ENCODE results near the gene BIN1. TPM values are rescaled to one million over a fixed set of nuclear protein-coding genes. Genes with fewer than 3 reads are reported as not detected.
"Not testable (repeated sequence)": the region's sequence is repeated elsewhere in the genome, so short reads cannot be mapped to it uniquely, and the experiment has no call there.

BIN1 gene
- total RNA-seq, 3 donors from 2014 or later, result 30.3 to 34.6 (median 32.7) TPM

DNA sequence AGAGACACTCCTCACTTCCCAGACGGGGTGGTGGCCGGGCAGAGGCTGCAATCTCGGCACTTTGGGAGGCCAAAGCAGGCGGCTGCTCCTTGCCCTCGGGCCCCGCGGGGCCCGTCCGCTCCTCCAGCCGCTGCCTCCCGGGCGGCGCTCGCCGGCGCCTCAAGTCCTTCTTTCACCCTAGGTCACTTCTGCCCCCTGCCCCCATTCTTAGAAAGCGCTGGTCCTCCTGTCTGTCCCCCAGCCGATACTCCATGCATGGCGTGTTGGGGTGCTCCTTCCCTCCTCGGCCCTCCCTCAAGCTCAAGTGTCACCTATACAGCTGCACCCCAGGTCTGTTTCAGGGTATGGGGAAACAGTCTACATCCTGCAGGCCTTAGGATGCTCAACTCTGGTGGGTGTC, 13.5 kb upstream of the BIN1 start:
- DNase-seq; H3K27me3 Mint-ChIP-seq (ENCODE audit: low read depth); H3K4me3 Mint-ChIP-seq: not testable (repeated sequence)

DNA sequence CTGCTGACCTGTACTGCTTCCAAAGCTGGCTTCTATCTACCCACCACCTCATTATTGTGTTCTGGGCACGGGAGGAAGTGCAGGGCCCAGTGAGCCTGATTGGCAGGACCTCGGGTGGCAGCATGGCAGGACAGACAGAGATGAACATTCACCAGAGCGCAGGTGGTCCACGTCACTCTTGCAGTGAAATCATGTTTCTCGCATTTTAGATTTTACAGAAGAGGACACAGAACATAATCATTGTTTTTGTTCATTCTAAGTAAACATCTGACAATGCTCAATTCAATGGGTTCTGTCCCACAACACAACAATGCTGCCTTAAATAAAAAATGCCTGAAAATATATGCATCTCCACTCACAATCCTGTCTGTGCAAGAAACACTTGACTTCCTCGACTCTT, 11.5 kb upstream of the BIN1 start:
- no peaks in the 10 kb centered on the region for H3K27me3 Mint-ChIP-seq (ENCODE audit: low read depth)
- DNase-seq, result no peak
- no peaks in the 10 kb centered on the region for H3K9me3 Mint-ChIP-seq
- no peaks in the 10 kb centered on the region for H3K4me1 Mint-ChIP-seq (ENCODE audit: low read depth)
- no peak overlapping the region for H3K4me3 Mint-ChIP-seq
- no peak for ATAC-seq
- H3K36me3 Mint-ChIP-seq (ENCODE audit: insufficient read depth), result no peaks in the 10 kb centered on the region

More for the DNA sequence above, 13.5 kb upstream of the BIN1 start:
- not testable (repeated sequence) for H3K9me3 Mint-ChIP-seq; H3K36me3 Mint-ChIP-seq (ENCODE audit: insufficient read depth); H3K4me1 Mint-ChIP-seq (ENCODE audit: low read depth); ATAC-seq

DNA sequence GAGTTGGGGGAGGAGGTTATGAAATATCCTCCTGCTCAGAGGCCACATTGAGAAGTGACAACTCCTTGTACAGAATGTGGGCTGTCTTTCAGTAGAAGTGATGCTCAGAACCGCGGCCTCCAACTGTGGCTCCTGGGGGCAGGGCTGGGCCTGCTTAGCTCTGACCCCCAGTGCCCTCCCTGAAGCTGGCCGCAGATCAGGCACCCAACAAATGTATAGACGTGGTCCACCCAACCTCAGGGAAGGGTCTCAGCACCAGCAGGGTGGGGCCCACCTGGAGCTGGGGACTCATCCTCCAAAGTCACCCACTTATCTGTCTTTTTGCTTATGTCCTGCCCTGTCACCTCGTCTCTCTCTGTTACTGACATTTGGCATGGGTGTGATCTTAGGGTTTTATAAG, 11.1 kb upstream of the BIN1 start:
- no peaks in the 10 kb centered on the region for H3K4me1 Mint-ChIP-seq (ENCODE audit: low read depth)
- H3K9me3 Mint-ChIP-seq, result no peaks in the 10 kb centered on the region
- no peak for ATAC-seq
- H3K27me3 Mint-ChIP-seq (ENCODE audit: low read depth), result peaks cover under 1% of the 10 kb centered on the region
- no peak overlapping the region for H3K4me3 Mint-ChIP-seq
- DNase-seq, result no peak
- H3K36me3 Mint-ChIP-seq (ENCODE audit: insufficient read depth), result no peaks in the 10 kb centered on the region

DNA sequence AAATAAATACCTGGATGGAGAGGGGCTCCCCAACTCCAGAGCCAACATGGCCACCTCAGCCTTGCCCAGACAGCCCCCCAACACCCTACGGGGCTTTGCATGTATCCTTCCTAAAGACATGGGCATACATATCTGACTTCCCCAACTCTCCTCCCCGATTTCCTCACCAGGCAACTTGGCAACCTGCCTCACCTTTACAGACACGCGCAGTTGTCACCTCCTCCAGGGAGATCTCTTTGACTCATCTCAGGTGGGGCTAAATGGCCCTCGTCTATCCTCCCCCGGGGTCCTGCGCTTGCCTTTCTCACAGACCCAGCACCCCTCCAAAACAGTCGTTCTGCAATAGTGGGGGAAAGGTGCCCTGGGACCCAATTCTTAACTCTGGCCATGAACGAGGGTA, 10.6 kb upstream of the BIN1 start:
- ATAC-seq, result no peak
- H3K36me3 Mint-ChIP-seq (ENCODE audit: insufficient read depth), result no peaks in the 10 kb centered on the region
- H3K4me3 Mint-ChIP-seq, result no peak overlapping the region
- no peaks in the 10 kb centered on the region for H3K9me3 Mint-ChIP-seq
- no peaks in the 10 kb centered on the region for H3K4me1 Mint-ChIP-seq (ENCODE audit: low read depth)
- no peak for DNase-seq
- peaks cover 5% of the 10 kb centered on the region for H3K27me3 Mint-ChIP-seq (ENCODE audit: low read depth)

DNA sequence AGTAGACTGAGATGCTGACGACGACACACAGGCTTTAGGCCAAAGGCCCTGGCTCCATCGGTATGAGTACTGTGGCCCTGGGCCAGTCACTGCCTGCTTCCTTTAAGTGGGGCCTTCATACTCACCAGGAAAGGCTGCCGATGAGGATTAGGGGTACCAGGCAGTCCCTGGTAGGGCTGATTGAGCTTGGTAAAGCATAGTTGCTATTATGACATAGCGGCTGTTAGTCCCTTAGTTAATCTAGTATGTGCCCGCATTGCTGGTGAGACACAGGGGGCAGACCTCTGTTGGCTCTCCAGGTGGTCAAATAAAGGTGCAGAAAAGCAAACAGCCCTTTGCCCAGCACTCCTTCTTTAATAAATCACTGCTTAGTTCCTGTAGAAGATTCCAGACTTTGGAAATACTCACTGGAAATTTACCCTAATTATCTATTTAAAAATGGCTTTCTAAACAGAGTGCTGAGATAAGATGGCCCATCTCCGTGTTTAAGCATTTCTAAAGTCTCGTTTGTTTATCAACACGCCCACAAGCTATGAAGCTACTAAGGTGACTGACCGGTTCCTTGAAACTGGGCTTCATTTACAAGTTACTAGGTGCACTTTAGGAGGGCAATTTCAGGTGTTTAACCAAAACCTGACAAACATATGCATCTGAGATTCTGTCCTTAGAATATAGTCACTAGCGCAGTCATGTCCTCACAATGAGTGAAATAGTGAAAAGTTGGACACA, 8.7 kb upstream of the BIN1 start:
- ATAC-seq (no peak), DNase-seq (no peak)
- no peaks in the 10 kb centered on the region for H3K36me3 Mint-ChIP-seq (ENCODE audit: insufficient read depth)
- H3K4me1 Mint-ChIP-seq (ENCODE audit: low read depth), result no peaks in the 10 kb centered on the region
- peaks cover 6% of the 10 kb centered on the region for H3K27me3 Mint-ChIP-seq (ENCODE audit: low read depth)
- H3K9me3 Mint-ChIP-seq, result no peaks in the 10 kb centered on the region
- no peak overlapping the region for H3K4me3 Mint-ChIP-seq

DNA sequence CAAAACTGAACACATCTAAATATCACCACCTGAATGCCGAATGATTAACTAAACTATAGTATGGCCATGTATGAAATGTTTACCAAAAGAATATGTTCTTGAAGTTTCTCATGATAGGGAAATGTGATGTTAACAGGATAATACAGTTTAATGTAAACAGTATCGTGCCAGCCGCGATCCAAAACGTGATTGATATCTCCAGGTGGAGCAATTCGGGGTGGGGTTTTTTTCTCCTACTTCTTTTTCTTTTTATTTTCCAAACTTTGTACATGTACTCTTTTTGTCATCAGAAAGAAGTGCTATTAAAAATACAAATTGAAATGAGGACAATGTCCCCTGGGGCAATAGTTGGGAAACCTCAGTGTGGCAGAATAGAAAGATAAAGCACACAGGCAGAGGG, 4.0 kb upstream of the BIN1 start:
- DNase-seq (no peak), ATAC-seq (no peak)
- H3K27me3 Mint-ChIP-seq (ENCODE audit: low read depth), result peaks cover 11% of the 10 kb centered on the region
- no peaks in the 10 kb centered on the region for H3K9me3 Mint-ChIP-seq
- peaks cover 5% of the 10 kb centered on the region for H3K4me1 Mint-ChIP-seq (ENCODE audit: low read depth)
- H3K4me3 Mint-ChIP-seq, result no peak overlapping the region
- H3K36me3 Mint-ChIP-seq (ENCODE audit: insufficient read depth), result no peaks in the 10 kb centered on the region

DNA sequence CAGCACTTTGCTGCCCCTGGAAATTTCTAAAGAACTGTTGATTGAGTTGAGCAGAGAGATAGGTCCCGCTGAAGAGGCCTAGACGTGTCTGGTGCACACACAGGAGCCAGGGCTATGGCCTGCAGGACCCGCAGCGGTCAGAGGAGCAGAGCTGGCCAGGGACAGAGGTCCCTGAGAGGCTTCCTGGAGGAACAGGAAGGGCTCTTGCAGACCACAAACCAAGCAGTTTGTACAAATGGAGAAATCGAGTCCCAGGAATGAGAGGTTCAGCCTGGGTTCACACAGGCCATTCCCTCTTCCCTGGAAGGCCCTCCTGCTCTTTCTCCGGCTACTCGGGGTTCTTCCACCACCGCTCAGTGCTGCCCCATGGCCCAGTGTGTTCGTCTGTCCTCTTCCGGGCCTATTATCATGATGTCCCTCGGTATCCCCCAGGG, 1.2 kb upstream of the BIN1 start:
- H3K27me3 Mint-ChIP-seq (ENCODE audit: low read depth), result peaks cover 17% of the 10 kb centered on the region
- DNase-seq, result no peak
- no peaks in the 10 kb centered on the region for H3K36me3 Mint-ChIP-seq (ENCODE audit: insufficient read depth)
- no peak for ATAC-seq
- peak overlapping the region; percentile 87 for H3K4me3 Mint-ChIP-seq
- H3K4me1 Mint-ChIP-seq (ENCODE audit: low read depth), result peaks cover 5% of the 10 kb centered on the region
- H3K9me3 Mint-ChIP-seq, result no peaks in the 10 kb centered on the region

DNA sequence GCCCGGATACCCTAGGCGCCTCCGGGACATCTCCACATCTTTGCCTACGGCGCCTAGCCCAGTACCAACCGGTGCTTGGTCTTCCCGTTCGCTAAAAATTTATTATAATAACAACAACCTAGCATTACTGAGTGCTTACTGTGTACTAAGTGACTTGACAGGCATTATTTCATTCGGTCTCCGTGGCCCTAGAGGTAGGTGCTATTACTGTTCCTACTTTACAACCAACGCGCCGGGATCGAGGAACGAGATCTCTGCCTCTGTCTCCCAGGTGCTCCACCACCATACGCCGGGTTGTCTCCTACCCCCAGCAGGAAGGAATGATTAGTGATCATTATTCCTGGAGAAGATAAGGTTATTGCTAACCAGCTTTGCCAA, 657 bp upstream of the BIN1 start:
- H3K9me3 Mint-ChIP-seq, result no peaks in the 10 kb centered on the region
- ATAC-seq (no peak), DNase-seq (no peak)

DNA sequence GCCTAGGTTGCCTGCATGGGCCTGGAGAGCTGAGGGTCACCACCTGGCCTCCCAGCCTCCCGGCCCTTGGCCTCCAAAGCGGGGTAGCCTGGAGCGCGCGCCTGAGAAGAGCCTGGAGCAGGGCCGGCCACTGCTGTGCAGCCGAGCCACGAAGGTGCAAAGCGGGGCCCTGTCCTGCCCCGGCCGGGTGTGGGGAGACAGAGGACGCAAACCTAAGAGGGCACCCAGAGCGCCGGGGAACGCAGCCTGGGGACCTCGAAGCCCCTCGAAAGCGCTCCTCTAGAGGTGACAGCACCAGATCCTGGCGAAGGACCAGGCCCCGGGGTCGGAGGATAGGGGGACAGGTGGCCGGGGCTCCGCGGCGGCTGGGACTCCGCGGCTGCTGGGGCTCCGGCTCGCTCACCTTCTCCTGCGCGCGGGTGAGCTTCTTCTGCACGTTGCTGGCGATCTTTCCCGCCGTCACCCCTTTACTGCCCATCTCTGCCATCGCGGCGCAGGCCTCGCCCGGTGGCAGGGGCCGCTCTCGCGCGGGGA, 430 bp downstream of the BIN1 start:
- Mint-ChIP-seq H3K4me3 (peak overlapping the region; percentile 74), H3K27me3 (ENCODE audit: low read depth) (peaks cover 11% of the 10 kb centered on the region), H3K36me3 (ENCODE audit: insufficient read depth) (no peaks in the 10 kb centered on the region), H3K9me3 (no peaks in the 10 kb centered on the region), H3K4me1 (ENCODE audit: low read depth) (peaks cover 5% of the 10 kb centered on the region)
- peak; percentile 21 to 42 for ATAC-seq
- DNase-seq, result no peak

More for the DNA sequence above, 657 bp upstream of the BIN1 start:
- peaks cover 5% of the 10 kb centered on the region for H3K4me1 Mint-ChIP-seq (ENCODE audit: low read depth)
- H3K4me3 Mint-ChIP-seq, result peak overlapping the region; percentile 87
- H3K36me3 Mint-ChIP-seq (ENCODE audit: insufficient read depth), result no peaks in the 10 kb centered on the region
- peaks cover 12% of the 10 kb centered on the region for H3K27me3 Mint-ChIP-seq (ENCODE audit: low read depth)

DNA sequence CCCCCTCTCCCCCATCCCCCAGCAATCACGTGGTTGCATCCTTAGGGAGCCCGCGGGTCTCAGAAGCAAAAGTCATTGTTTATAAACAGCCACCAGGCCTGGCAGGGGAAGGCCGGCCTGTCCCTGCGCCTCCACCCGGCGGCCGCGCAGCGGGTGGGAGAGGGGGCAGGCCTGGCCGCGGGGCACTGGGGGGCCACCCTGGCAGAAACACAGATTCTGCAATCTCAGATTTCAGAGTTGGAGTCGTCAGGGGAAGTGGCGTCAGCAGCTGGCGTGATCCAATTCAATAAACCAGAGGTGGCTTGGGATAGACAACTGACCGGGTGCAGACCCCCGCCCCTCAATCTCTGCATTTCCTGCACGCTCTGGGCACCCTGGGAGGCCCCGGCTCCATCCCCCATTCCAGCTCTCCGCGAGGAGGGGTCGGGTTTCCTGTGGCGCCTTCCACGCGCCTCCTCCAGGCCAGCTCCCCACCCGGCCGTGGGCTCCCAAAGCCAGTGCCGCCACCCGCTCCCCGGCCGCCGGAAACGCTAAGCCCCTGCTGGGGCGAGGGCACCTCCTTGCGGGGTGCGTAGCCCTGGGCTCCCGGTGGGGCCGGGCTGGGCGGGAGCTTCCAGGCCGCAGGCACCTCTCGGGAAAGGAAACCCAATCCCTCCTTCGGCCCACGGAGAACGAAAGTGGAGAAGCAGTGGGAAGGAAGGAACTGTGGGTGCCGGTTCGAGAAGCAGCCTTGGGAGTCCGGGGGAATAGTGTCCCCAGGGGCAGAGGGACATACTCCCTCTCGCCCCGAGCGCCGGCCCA, 1.1 kb downstream of the BIN1 start:
- Mint-ChIP-seq H3K27me3 (ENCODE audit: low read depth) (peaks cover 11% of the 10 kb centered on the region), H3K4me1 (ENCODE audit: low read depth) (peaks cover 5% of the 10 kb centered on the region), H3K9me3 (no peaks in the 10 kb centered on the region), H3K4me3 (peak overlapping the region; percentile 74), H3K36me3 (ENCODE audit: insufficient read depth) (no peaks in the 10 kb centered on the region)
- DNase-seq (no peak), ATAC-seq (peak in 1 of 2 donors; percentile 12)

DNA sequence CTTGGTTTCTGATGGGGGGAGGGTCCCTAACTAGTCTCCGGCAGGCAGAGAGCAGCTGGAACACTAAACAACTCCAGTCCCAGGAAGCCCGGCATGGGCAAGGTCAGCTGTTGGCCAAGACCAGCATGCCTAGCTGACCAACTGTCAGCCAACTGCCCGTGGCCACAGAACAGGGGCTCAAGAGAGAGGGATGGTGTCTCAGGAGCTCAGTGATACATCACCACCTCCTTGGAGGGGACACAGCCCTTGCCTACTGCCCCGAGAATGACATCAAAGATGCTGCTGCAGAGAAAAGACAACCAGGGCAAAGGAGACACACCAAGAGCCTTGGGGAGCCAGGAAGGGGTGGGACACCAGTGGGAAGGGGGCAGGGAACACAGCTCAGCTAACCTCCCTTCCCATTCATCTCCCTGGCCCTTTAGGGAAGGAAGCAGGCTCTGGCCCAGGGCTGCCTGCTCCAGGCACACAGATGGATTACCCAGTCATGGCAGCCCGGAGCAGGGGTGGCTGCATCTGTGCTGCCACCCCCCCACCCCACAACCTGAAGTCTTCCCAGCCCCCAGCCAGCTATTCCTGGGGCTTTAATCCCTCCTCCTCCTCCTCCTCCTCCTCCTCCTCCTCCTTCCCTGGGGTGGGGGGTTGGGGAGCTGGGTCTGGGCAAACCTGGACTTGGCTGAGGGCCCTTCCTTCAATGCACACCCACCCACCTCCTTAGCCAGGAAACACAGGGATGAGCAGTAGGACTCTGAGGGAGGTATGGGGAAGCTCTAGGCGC, 1.9 kb downstream of the BIN1 start:
- ATAC-seq, result no peak
- H3K9me3 Mint-ChIP-seq, result no peaks in the 10 kb centered on the region
- no peaks in the 10 kb centered on the region for H3K36me3 Mint-ChIP-seq (ENCODE audit: insufficient read depth)
- DNase-seq, result no peak
- H3K27me3 Mint-ChIP-seq (ENCODE audit: low read depth), result peaks cover 11% of the 10 kb centered on the region
- peak overlapping the region; percentile 35 for H3K4me3 Mint-ChIP-seq
- peaks cover 5% of the 10 kb centered on the region for H3K4me1 Mint-ChIP-seq (ENCODE audit: low read depth)

DNA sequence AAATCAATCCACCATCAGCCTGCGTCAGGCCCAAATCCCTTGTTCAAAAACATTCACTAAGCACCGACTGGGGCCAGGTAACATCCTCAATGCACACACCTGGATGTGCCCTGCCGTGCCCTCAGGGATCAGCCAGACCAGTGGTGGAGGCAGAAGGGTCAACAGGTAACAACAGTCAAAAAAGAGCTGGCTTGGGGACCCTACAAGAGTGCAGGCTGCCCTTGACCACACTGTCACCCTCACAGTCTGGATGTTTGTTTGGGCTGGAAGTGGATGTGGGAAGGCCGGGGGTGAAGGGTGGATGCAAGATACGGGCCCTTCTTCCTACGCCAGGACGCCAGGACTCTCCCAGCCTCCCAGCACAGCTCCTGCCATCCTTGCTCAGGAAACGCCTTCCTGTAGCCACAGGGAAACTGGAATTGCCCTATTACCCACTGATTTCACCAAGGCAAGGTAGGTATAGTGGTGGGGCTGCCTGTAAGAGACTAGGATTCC, 2.7 kb downstream of the BIN1 start:
- peaks cover 5% of the 10 kb centered on the region for H3K4me1 Mint-ChIP-seq (ENCODE audit: low read depth)
- H3K27me3 Mint-ChIP-seq (ENCODE audit: low read depth), result peaks cover 11% of the 10 kb centered on the region
- no peaks in the 10 kb centered on the region for H3K9me3 Mint-ChIP-seq
- ATAC-seq (no peak), DNase-seq (no peak)
- no peaks in the 10 kb centered on the region for H3K36me3 Mint-ChIP-seq (ENCODE audit: insufficient read depth)
- H3K4me3 Mint-ChIP-seq, result peak overlapping the region; percentile 35

DNA sequence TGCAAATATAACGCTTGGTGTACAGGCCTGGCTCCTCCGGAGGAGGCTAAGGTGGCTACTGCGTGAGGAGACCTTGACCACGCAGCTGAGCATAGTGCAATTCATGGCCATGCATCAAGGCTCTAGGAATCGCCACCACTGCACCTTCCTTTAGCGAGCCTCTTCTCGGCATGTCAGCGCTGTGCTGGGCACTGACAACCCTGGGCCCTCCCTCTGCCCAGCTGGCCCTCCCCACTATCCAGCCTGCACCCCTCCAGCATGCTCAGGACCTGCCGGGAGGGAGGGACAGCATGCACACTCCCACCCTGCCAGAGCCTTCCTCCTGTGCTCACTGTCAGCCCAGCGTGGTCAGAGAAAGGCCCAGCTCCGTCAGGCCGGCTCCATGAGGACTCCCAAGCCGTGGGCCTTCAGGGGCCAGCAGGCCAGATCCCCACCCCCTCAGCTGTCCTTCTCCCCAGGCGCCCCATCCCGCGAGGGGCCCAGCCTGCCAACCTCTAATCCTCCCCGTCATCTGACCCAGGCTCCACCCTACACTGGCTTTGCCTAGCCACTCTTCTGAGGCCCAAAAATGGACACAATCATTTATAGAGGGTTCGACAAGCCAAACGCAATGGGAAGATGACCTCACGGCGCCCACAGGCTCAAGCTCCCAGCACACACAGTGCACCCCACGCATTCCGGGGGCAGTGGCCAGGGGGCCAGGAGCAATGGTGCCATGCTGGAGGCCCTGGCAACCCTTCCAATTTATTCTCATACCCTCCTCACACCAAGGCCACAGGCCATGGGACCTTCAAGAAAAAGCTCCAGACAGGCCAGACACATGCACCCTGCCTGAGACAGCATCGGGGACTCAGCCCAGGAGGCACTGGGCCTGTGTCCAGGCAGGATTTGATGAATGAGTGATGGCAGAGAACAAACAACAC, 3.5 kb downstream of the BIN1 start:
- ATAC-seq (no peak), DNase-seq (no peak)
- Mint-ChIP-seq H3K4me3 (no peak overlapping the region), H3K36me3 (ENCODE audit: insufficient read depth) (no peaks in the 10 kb centered on the region), H3K27me3 (ENCODE audit: low read depth) (peaks cover 11% of the 10 kb centered on the region), H3K4me1 (ENCODE audit: low read depth) (peaks cover 5% of the 10 kb centered on the region), H3K9me3 (no peaks in the 10 kb centered on the region)

Measured in activated T-cell treated with anti-CD3 and anti-CD28 coated beads, Interleukin-2, amount 50 U/mL, for 4 hours (primary cell).